Measurements from ENCODE around the gene APLP2.
"Not testable (repeated sequence)": the region's sequence is repeated elsewhere in the genome, so short reads cannot be mapped to it uniquely, and the experiment has no call there.

APLP2 gene

GRCh38 chr11:130061017-130061416 lies 8.7 kb upstream of the APLP2 start:
- DNase-seq (ENCODE audit: low spot score), result no peak

- DNase-seq (ENCODE audit: low spot score), result no peak
These were observed 7.7 kb upstream of the APLP2 start for GRCh38 chr11:130062026-130062425.

- no peak for DNase-seq (ENCODE audit: low spot score)
These were observed 6.2 kb upstream of the APLP2 start for GRCh38 chr11:130063451-130063850.

GRCh38 chr11:130064596-130064995 lies 5.1 kb upstream of the APLP2 start:
- DNase-seq (ENCODE audit: low spot score), result no peak

DNA sequence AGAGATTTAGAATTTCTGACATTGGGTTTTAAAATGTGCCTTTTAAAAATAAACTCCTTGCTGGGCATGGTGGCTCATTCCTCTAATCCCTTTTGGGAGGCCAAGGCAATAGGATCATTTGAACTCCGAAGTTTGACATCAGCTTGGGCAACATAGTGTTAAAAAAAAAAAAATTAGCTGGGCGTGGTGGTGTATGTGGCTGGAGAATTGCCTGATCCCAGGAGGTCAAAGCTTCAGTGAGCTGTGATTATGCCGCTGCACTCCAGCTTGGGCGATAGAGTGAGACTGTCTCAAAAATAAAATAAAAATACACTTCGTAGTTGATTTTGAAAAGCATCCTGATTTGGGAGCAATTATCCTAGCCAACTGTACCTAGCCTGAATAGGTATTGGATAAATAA lies 3.4 kb upstream of the APLP2 start:
- no peak for DNase-seq (ENCODE audit: low spot score)

DNA sequence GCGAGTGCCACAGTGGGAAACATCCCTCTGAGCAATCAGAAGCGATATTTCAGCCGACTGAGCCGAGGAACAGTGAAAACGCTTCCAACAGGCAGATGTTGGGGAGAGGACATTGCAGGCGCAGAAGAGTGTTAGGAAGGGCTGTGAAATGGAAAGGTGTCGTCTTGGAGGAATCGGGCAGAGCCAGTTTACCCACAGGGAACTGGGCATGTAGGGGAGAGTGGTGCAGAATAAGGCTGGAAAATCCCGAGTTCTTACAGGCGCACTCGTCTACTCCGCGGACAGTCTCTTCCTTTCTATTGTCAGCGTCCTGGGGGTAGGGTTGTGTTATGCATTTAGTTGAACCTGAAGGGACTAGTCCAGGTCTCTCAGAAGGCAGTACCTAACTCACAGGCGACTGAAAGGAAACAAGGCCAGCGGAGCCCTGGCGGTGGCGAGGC lies 1.1 kb upstream of the APLP2 start:
- DNase-seq (ENCODE audit: low spot score), result no peak

GRCh38 chr11:130068986-130069658 lies 572 bp upstream of the APLP2 start:
- DNase-seq (ENCODE audit: low spot score), result peak; percentile 71

- peak; percentile 34 for DNase-seq (ENCODE audit: low spot score)
These were observed 583 bp downstream of the APLP2 start for GRCh38 chr11:130070109-130070845.

DNA sequence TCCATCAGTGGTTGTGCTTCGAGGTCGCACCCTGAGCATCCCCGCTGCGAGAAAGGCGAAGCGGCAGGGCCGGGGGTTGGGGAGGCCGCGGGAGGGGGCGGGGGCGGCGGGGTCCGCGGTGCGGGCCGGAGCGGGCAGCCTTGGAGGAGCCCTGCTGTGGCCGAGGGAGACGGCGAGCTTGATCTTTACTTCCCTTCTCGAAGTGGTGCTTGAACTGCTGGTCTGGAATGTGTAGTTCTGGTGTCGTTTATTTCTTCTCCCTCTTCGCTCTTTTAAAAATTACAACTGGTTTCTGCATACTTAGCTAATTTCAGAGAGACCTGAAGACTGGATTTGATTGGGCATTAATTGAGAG lies 1.1 kb downstream of the APLP2 start:
- no peak for DNase-seq (ENCODE audit: low spot score)

GRCh38 chr11:130071211-130071712 lies 1.6 kb downstream of the APLP2 start:
- no peak for DNase-seq (ENCODE audit: low spot score)

DNA sequence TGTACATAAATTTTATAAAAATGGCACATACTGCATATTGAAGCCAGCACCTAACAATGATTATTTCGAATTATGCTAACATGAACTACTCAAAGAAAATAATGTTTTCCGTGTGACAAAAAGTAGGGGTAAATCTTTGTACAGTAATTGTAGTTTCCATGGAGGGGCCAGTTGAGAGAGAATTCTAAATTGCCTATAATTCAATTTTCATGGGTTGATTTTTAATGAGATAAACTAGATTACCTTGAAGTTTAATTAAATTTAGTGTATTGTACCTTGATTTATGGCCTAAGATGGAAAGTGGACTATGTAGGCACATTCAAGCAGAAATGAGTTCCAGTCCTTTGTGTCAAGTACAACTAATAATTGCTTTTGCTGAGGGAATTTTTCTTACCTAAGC lies 5.0 kb downstream of the APLP2 start:
- DNase-seq (ENCODE audit: low spot score), result no peak

GRCh38 chr11:130076778-130077481 lies 7.2 kb downstream of the APLP2 start:
- no peak for DNase-seq (ENCODE audit: low spot score)

DNA sequence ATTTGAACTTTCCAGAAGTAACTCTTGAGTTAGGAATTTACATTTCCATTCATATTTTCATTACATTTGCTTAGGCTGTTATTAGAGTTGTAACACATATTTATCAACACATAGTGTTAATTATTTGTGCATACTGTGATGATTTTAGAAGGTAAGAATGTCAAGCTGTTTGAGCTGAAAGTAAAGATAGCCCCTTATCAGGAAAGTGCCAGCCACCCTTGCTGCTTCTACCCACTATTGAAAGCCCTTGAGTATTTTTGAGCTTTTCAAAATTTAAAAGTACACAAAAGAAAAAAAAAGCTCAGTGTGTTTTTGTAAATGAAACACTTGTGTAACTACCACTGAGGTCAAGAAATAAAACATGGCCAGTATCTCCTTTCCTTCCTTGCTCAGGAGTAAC lies 8.0 kb downstream of the APLP2 start:
- DNase-seq (ENCODE audit: low spot score), result no peak

GRCh38 chr11:130078080-130078479 lies 8.4 kb downstream of the APLP2 start:
- no peak for DNase-seq (ENCODE audit: low spot score)

GRCh38 chr11:130085671-130086290 lies 16.1 kb downstream of the APLP2 start:
- no peak for DNase-seq (ENCODE audit: low spot score)

DNA sequence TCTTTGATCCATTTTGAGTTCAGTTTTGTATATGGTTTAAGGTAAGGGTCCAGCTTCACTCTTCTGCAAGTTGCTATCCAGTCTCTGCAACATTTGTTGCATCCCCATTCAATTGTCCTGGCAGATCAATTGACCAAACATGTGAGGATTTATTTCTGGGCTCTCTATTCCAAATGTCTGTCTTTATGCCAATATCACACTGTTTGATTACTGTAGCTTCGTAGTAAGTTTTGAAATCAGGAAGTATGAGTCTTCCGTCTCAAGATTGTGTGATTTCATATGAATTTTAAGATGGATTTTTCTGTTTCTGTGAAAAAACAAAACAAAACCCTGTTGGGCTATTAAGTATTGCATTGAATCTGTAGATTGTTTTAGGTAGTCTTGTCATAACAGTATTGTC lies 17.0 kb downstream of the APLP2 start:
- DNase-seq (ENCODE audit: low spot score), result no peak

- DNase-seq (ENCODE audit: low spot score), result no peak
These were observed 17.7 kb downstream of the APLP2 start for GRCh38 chr11:130087294-130087926.

DNA sequence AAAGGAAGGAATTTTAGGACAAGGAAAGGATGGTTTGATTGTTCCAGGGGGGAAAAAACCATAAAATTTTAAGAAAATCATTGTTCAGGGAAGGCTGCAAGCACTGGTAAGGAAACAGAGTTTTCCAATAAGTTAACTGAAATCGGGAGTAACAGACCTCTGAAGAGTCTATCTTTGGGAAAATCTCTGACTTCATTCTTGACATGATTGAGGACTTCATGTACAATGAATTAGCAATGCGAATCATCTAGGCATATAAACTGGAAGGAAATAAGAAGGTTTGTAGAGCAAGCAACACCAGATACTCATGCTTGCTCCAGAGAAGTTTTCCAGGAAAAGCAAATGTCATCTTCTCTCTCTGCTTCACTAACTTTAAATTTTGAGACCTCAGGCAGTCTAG lies 18.5 kb downstream of the APLP2 start:
- no peak for DNase-seq (ENCODE audit: low spot score)

DNA sequence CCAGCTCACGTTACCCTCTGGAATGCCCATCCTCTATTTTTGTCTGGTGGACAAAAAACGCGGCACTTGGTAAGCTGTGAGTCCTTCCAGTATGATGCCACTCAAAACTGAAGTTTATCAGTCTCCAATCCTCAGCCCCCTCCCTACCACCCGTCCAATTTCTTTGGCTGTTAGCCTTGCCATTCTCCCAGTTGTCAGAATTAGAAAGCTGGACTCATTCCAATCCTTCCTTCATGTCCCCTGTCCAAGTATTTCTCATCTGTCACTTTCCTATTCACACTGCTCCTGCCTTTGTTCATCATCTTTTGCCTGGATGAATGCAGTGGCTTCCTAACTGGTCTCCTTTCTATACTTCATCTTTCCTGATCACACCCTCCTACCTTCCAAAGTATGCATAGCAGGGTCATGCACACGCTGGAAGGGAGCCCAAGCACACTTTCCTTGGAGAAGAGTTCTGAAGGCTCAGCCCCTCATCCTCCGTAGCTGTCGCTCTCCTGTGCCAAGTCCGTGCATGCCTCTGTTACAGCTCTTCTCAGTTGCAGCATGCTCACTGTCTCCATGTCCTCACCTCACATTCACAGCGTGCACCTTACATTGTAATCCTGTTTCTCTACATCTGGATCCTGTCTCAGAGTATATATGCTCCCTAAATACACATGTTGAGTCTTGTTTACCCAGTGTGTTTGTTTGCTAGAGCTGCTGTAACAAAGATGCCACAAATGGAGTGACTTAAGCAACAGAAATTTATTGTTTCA lies 19.4 kb downstream of the APLP2 start:
- no peak for DNase-seq (ENCODE audit: low spot score)

DNA sequence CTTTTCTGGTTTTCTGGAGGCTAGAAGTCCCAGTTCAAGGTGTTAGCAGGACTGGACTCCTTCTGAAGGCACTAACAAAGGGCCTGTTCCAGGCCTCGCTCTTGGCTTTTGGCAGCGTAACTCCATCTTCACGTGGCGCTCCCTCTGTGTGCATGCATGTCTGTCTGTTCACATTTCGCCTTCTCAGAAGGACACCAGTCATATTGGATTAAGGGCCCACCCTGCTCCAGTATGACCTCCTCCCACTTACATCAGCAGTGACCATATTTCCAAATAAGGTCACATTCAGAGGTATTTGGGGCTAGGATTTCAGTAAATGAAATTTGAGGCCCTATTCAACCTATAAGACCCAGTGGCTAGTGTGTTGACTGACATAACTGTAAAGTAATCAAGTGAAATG lies 20.0 kb downstream of the APLP2 start:
- DNase-seq (ENCODE audit: low spot score), result no peak

DNA sequence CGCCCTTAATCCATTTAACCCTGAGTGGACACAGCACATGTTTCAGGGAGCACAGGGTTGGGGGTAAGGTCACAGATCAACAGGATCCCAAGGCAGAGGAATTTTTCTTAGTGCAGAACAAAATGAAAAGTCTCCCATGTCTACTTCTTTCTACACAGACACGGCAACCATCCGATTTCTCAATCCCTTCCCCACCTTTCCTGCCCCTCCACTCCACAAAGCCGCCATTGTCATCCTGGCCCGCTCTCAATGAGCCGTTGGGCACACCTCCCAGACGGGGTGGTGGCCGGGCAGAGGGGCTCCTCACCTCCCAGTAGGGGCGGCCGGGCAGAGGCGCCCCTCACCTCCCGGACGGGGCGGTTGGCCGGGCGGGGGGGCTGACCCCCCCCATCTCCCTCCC lies 20.8 kb downstream of the APLP2 start:
- not testable (repeated sequence) for DNase-seq (ENCODE audit: low spot score)
